SK-N-SH treated with all-trans-retinoic acid at 6 μM for 48 hours (cell line): ENCODE measurements around the gene RNF111.
"Not testable (repeated sequence)": the region's sequence is repeated elsewhere in the genome, so short reads cannot be mapped to it uniquely, and the experiment has no call there.

Source experiments
- CSDC2 ChIP-seq: fragments of 250-450 bp; sonication (Bioruptor Pico); IDR thresholded peaks from 2 replicates; pipeline ENCODE4 v1.5.0; 2020; ENCODE audit warnings: mild to moderate bottlenecking, moderate library complexity
- RARB ChIP-seq: fragments of 250-450 bp; sonication (Bioruptor Pico); IDR thresholded peaks from 2 replicates; pipeline ENCODE4 v1.8.0; 2021; ENCODE audit warnings: mild to moderate bottlenecking, moderate library complexity
- TSHZ2 ChIP-seq: fragments of 250-450 bp; sonication (Bioruptor Pico); IDR thresholded peaks from 2 replicates; pipeline ENCODE4 v1.5.0; 2020; ENCODE audit warnings: mild to moderate bottlenecking, moderate library complexity
- ZNF565 ChIP-seq: fragments of 450-650 bp; formaldehyde crosslinking; conservative IDR thresholded peaks from 2 replicates; pipeline ENCODE4 v1.5.0; 2020; ENCODE audit warnings: low read depth, mild to moderate bottlenecking, moderate library complexity
- ZNF70 ChIP-seq: fragments of 450-650 bp; formaldehyde crosslinking; IDR thresholded peaks from 2 replicates; pipeline ENCODE4 v1.5.0; 2020; ENCODE audit warnings: mild to moderate bottlenecking, moderate library complexity

- not testable (repeated sequence) for TF ChIP-seq ZNF70; CSDC2 (CRISPR knock-in tag); TSHZ2 (CRISPR knock-in tag); ZNF565 (CRISPR knock-in tag); RARB (CRISPR knock-in tag)
These were observed 139.8 kb downstream of the RNF111 start for GRCh38 chr15:59127255-59127654.
